Measurements from ENCODE around the gene EVA1C. TPM values are rescaled to one million over a fixed set of nuclear protein-coding genes. Genes with fewer than 3 reads are reported as not detected.
A peak's percentile ranks its signal among the peaks of the same experiment; 100 is the strongest.

The EVA1C gene
- total and polyA plus RNA-seq, 5 donors = 18.0 to 39.8 (median 21.2) TPM

GRCh38 chr21:32463367-32463766, 50.9 kb downstream of the EVA1C start:
- Histone ChIP-seq H3K27ac (ENCODE audit: low read length) (peak overlapping the region; percentile 63), H3K4me1 (ENCODE audit: control insufficient read depth, insufficient read depth, low read length) (no peaks in the 10 kb centered on the region), H3K27me3 (ENCODE audit: control insufficient read depth, insufficient read depth) (no peaks in the 10 kb centered on the region), H3K9me3 (ENCODE audit: control insufficient read depth, low read length) (no peaks in the 10 kb centered on the region), H3K4me3 (ENCODE audit: low read length) (no peak overlapping the region)
- WGBS = 74% methylated on average over 7 of the region's 7 CpGs
- DNase-seq (no peak), ATAC-seq (peak; percentile 47 to 55)
- intact Hi-C loops (cut with DNase I) = loop anchor here in 1 of 4 donors (10.0 kb wide), 1 partner anchor 101 kb away; no protein-coding TSS in a partner anchor

- DNase-seq (no peak), ATAC-seq (peak; percentile 85 to 89)
- no peaks in the 10 kb centered on the region for H3K4me1 ChIP-seq (ENCODE audit: control insufficient read depth, insufficient read depth, low read length)
Observed at GRCh38 chr21:32463889-32464300, 51.4 kb downstream of the EVA1C start.

GRCh38 chr21:32467291-32467690, 54.8 kb downstream of the EVA1C start:
- Histone ChIP-seq H3K9me3 (ENCODE audit: control insufficient read depth, low read length) (no peaks in the 10 kb centered on the region), H3K27ac (ENCODE audit: low read length) (no peak overlapping the region), H3K27me3 (ENCODE audit: control insufficient read depth, insufficient read depth) (no peaks in the 10 kb centered on the region), H3K4me1 (ENCODE audit: control insufficient read depth, insufficient read depth, low read length) (no peaks in the 10 kb centered on the region), H3K4me3 (ENCODE audit: low read length) (no peak overlapping the region)
- DNase-seq (no peak), ATAC-seq (no peak)
- intact Hi-C loops (cut with DNase I) = loop anchor here in 1 of 4 donors (10.0 kb wide), 1 partner anchor 98 kb away; no protein-coding TSS in a partner anchor
- 88% methylated on average over 4 of the region's 4 CpGs for WGBS

More at GRCh38 chr21:32463889-32464300, 51.4 kb downstream of the EVA1C start:
- Histone ChIP-seq H3K27me3 (ENCODE audit: control insufficient read depth, insufficient read depth) (no peaks in the 10 kb centered on the region), H3K27ac (ENCODE audit: low read length) (peak overlapping the region; percentile 76), H3K9me3 (ENCODE audit: control insufficient read depth, low read length) (no peaks in the 10 kb centered on the region), H3K4me3 (ENCODE audit: low read length) (no peak overlapping the region)
- 54% methylated on average over 8 of the region's 8 CpGs for WGBS
- intact Hi-C loops (cut with DNase I) = loop anchor here in 1 of 4 donors (10.0 kb wide), 1 partner anchor 101 kb away; no protein-coding TSS in a partner anchor

GRCh38 chr21:32468681-32469111, 56.2 kb downstream of the EVA1C start:
- Histone ChIP-seq H3K9me3 (ENCODE audit: control insufficient read depth, low read length) (no peaks in the 10 kb centered on the region), H3K4me3 (ENCODE audit: low read length) (no peak overlapping the region), H3K27ac (ENCODE audit: low read length) (no peak overlapping the region), H3K27me3 (ENCODE audit: control insufficient read depth, insufficient read depth) (no peaks in the 10 kb centered on the region), H3K4me1 (ENCODE audit: control insufficient read depth, insufficient read depth, low read length) (no peaks in the 10 kb centered on the region)
- intact Hi-C loops (cut with DNase I) = loop anchor here in 1 of 4 donors (10.0 kb wide), 1 partner anchor 96 kb away; no protein-coding TSS in a partner anchor
- WGBS = 77% methylated on average over 6 of the region's 6 CpGs
- DNase-seq (no peak), ATAC-seq (no peak)

GRCh38 chr21:32469628-32470027, 57.1 kb downstream of the EVA1C start:
- intact Hi-C loops (cut with DNase I) = loop anchor here in 1 of 4 donors (10.0 kb wide), 1 partner anchor 95 kb away; no protein-coding TSS in a partner anchor

GRCh38 chr21:32470206-32470605, 57.7 kb downstream of the EVA1C start:
- intact Hi-C loops (cut with DNase I) = no loop called here
- WGBS = 92% methylated on average over 9 of the region's 9 CpGs
- H3K27ac ChIP-seq (ENCODE audit: low read length) = no peak overlapping the region
- H3K4me1 ChIP-seq (ENCODE audit: control insufficient read depth, insufficient read depth, low read length) = no peaks in the 10 kb centered on the region
- H3K9me3 ChIP-seq (ENCODE audit: control insufficient read depth, low read length) = no peaks in the 10 kb centered on the region
- H3K27me3 ChIP-seq (ENCODE audit: control insufficient read depth, insufficient read depth) = no peaks in the 10 kb centered on the region
- no peak overlapping the region for H3K4me3 ChIP-seq (ENCODE audit: low read length)
- DNase-seq (no peak), ATAC-seq (no peak)

More at GRCh38 chr21:32469628-32470027, 57.1 kb downstream of the EVA1C start:
- no peak for ATAC-seq
- Histone ChIP-seq H3K9me3 (ENCODE audit: control insufficient read depth, low read length) (no peaks in the 10 kb centered on the region), H3K27ac (ENCODE audit: low read length) (no peak overlapping the region), H3K27me3 (ENCODE audit: control insufficient read depth, insufficient read depth) (no peaks in the 10 kb centered on the region), H3K4me3 (ENCODE audit: low read length) (no peak overlapping the region), H3K4me1 (ENCODE audit: control insufficient read depth, insufficient read depth, low read length) (no peaks in the 10 kb centered on the region)
- 91% methylated on average over 5 of the region's 5 CpGs for WGBS
- no peak for DNase-seq

- Histone ChIP-seq H3K4me3 (ENCODE audit: low read length) (no peak overlapping the region), H3K4me1 (ENCODE audit: control insufficient read depth, insufficient read depth, low read length) (no peaks in the 10 kb centered on the region), H3K27ac (ENCODE audit: low read length) (no peak overlapping the region), H3K9me3 (ENCODE audit: control insufficient read depth, low read length) (no peaks in the 10 kb centered on the region), H3K27me3 (ENCODE audit: control insufficient read depth, insufficient read depth) (no peaks in the 10 kb centered on the region)
- WGBS = 94% methylated on average over 17 of the region's 17 CpGs
- no peak for DNase-seq
- no peak for ATAC-seq
- intact Hi-C loops (cut with DNase I) = no loop called here
Observed at GRCh38 chr21:32472890-32473765, 60.6 kb downstream of the EVA1C start.

- no peak overlapping the region for H3K27ac ChIP-seq (ENCODE audit: low read length)
- H3K27me3 ChIP-seq (ENCODE audit: control insufficient read depth, insufficient read depth) = no peaks in the 10 kb centered on the region
- ATAC-seq (no peak), DNase-seq (no peak)
- H3K9me3 ChIP-seq (ENCODE audit: control insufficient read depth, low read length) = no peaks in the 10 kb centered on the region
- WGBS = 92% methylated on average over 15 of the region's 15 CpGs
- intact Hi-C loops (cut with DNase I) = no loop called here
- no peaks in the 10 kb centered on the region for H3K4me1 ChIP-seq (ENCODE audit: control insufficient read depth, insufficient read depth, low read length)
- H3K4me3 ChIP-seq (ENCODE audit: low read length) = no peak overlapping the region
Observed at GRCh38 chr21:32474179-32475059, 61.9 kb downstream of the EVA1C start.

GRCh38 chr21:32475162-32475812, 62.8 kb downstream of the EVA1C start:
- no peak overlapping the region for H3K27ac ChIP-seq (ENCODE audit: low read length)
- H3K27me3 ChIP-seq (ENCODE audit: control insufficient read depth, insufficient read depth) = no peaks in the 10 kb centered on the region
- no peaks in the 10 kb centered on the region for H3K9me3 ChIP-seq (ENCODE audit: control insufficient read depth, low read length)
- intact Hi-C loops (cut with DNase I) = no loop called here
- no peaks in the 10 kb centered on the region for H3K4me1 ChIP-seq (ENCODE audit: control insufficient read depth, insufficient read depth, low read length)
- no peak overlapping the region for H3K4me3 ChIP-seq (ENCODE audit: low read length)
- 46% methylated on average over 9 of the region's 9 CpGs for WGBS
- no peak for DNase-seq
- peak in 1 of 2 donors; percentile 18 for ATAC-seq

- ATAC-seq (peak; percentile 18 to 36), DNase-seq (no peak)
- no peaks in the 10 kb centered on the region for H3K9me3 ChIP-seq (ENCODE audit: control insufficient read depth, low read length)
- intact Hi-C loops (cut with DNase I) = no loop called here
- H3K4me3 ChIP-seq (ENCODE audit: low read length) = no peak overlapping the region
- no peak overlapping the region for H3K27ac ChIP-seq (ENCODE audit: low read length)
- 95% methylated on average over 13 of the region's 13 CpGs for WGBS
- no peaks in the 10 kb centered on the region for H3K4me1 ChIP-seq (ENCODE audit: control insufficient read depth, insufficient read depth, low read length)
- H3K27me3 ChIP-seq (ENCODE audit: control insufficient read depth, insufficient read depth) = no peaks in the 10 kb centered on the region
Observed at GRCh38 chr21:32476661-32477423, 64.3 kb downstream of the EVA1C start.

Data from right cardiac atrium (tissue), 5 donors.